Trophoblast cell (in vitro differentiated cells and primary cell): Measurements from ENCODE around the gene STOML3.

ENCODE experiments used
- DNase-seq, 2 donors: peaks; one replicate each; pipeline ENCODE4 v3.0.0-alpha.2; 2016
- H2AFZ ChIP-seq: 2 replicates; pipeline ENCODE4 v1.6.1; 2013; ENCODE audit warnings: low read length, moderate library complexity, mild to moderate bottlenecking; ENCODE audit not compliant: insufficient read depth, poor library complexity
- H2AK5ac ChIP-seq: 2 replicates; pipeline ENCODE4 v1.6.1; 2013; ENCODE audit warnings: mild to moderate bottlenecking, low read length
- H2BK120ac ChIP-seq: 2 replicates; pipeline ENCODE4 v1.6.1; 2013; ENCODE audit warnings: low read length, mild to moderate bottlenecking, moderate library complexity; ENCODE audit not compliant: insufficient read depth, poor library complexity
- H2BK12ac ChIP-seq: 2 replicates; pipeline ENCODE4 v1.6.1; 2013; ENCODE audit warnings: mild to moderate bottlenecking, low read length, moderate library complexity
- H2BK5ac ChIP-seq: 2 replicates; pipeline ENCODE4 v1.6.1; 2013; ENCODE audit warnings: low read length, low read depth, moderate library complexity, mild to moderate bottlenecking; ENCODE audit not compliant: poor library complexity
- H3K14ac ChIP-seq: 2 replicates; pipeline ENCODE4 v1.6.1; 2013; ENCODE audit warnings: mild to moderate bottlenecking, low read length
- H3K18ac ChIP-seq: 2 replicates; pipeline ENCODE4 v1.6.1; 2013; ENCODE audit warnings: mild to moderate bottlenecking, low read length
- H3K23ac ChIP-seq: 2 replicates; pipeline ENCODE4 v1.6.1; 2013; ENCODE audit warnings: low read length
- H3K27ac ChIP-seq: 2 replicates; pipeline ENCODE4 v1.5.1; 2013; ENCODE audit warnings: low read depth, mild to moderate bottlenecking, inconsistent platforms, low read length, moderate library complexity
- H3K27me3 ChIP-seq: 2 replicates; pipeline ENCODE4 v1.6.1; 2013; ENCODE audit warnings: inconsistent platforms, mild to moderate bottlenecking, low read length, moderate library complexity; ENCODE audit not compliant: insufficient read depth
- H3K36me3 ChIP-seq, 2 experiments: 1 replicate in 1 of 2; 2 replicates in 1 of 2; pipeline ENCODE4 v1.6.1; 2013; ENCODE audit warnings: low read length in 2 of 2, mild to moderate bottlenecking in 2 of 2, moderate library complexity in 1 of 2; ENCODE audit not compliant: insufficient read depth in 2 of 2, control insufficient read depth in 1 of 2
- H3K4ac ChIP-seq: 2 replicates; pipeline ENCODE4 v1.6.1; 2013; ENCODE audit warnings: low read depth, mild to moderate bottlenecking, low read length, moderate library complexity
- H3K4me1 ChIP-seq, 2 experiments: 1 replicate in 1 of 2; 2 replicates in 1 of 2; pipeline ENCODE4 v1.6.1; 2013; ENCODE audit warnings: low read length in 2 of 2, mild to moderate bottlenecking in 2 of 2, moderate library complexity in 1 of 2; ENCODE audit not compliant: insufficient read depth in 2 of 2, control insufficient read depth in 1 of 2
- H3K4me2 ChIP-seq: 2 replicates; pipeline ENCODE4 v1.6.1; 2013; ENCODE audit warnings: inconsistent platforms, mild to moderate bottlenecking, low read length, moderate library complexity
- H3K4me3 ChIP-seq: 2 replicates; pipeline ENCODE4 v1.5.1; 2013; ENCODE audit warnings: mild to moderate bottlenecking, low read depth, low read length, inconsistent platforms
- H3K79me1 ChIP-seq: one replicate; pipeline ENCODE4 v1.6.1; 2013; ENCODE audit warnings: low read length
- H3K79me2 ChIP-seq: 2 replicates; pipeline ENCODE4 v1.6.1; 2013; ENCODE audit warnings: low read length, mild to moderate bottlenecking; ENCODE audit not compliant: control insufficient read depth, insufficient read depth, poor library complexity
- H3K9ac ChIP-seq: 2 replicates; pipeline ENCODE4 v1.6.1; 2013; ENCODE audit warnings: mild to moderate bottlenecking, low read length
- H3K9me3 ChIP-seq: 2 replicates; pipeline ENCODE4 v1.6.1; 2013; ENCODE audit warnings: low read depth, mild to moderate bottlenecking, control low read depth, inconsistent platforms, low read length; ENCODE audit not compliant: insufficient read depth
- H4K12ac ChIP-seq: 2 replicates; pipeline ENCODE4 v1.6.1; 2013; ENCODE audit warnings: low read depth, mild to moderate bottlenecking, low read length, moderate library complexity
- H4K8ac ChIP-seq: 2 replicates; pipeline ENCODE4 v1.6.1; 2013; ENCODE audit warnings: low read depth, mild to moderate bottlenecking, low read length, moderate library complexity
- H4K91ac ChIP-seq: one replicate; pipeline ENCODE4 v1.6.1; 2013; ENCODE audit warnings: low read depth, mild to moderate bottlenecking, low read length, moderate library complexity
- WGBS: extraction: QIAGEN DNeasy Blood & Tissue Kit; methylation state at CpG from one replicate; pipeline ENCODE4 v1.1.7; 2013; ENCODE audit warnings: missing lambda C conversion rate; ENCODE audit not compliant: insufficient read length, insufficient coverage; ENCODE audit errors: extremely low coverage; 5-methylcytosine and 5-hydroxymethylcytosine counted together

Gene STOML3

DNA sequence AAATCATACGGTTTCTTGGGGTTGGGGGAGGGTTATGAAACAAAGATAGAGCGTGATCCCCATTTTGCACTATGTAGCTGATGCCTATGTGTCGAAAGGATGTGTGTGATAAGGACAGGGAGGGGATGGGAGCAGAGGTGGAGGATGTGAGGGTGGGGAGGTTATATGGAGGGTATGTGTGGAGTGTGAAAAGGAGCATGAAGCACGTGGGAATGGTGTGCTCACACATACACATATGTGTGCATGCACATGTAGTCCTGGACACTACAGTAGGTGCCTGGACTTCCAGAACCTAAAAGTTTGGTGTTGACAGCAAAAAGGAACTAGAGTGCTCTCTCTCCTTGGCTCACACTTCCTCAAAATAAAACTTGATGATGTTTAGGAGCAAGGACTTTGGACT, 25.4 kb downstream of the STOML3 start:
- H3K9me3 ChIP-seq = no peaks in the 10 kb centered on the region
- no peaks in the 10 kb centered on the region for H3K36me3 ChIP-seq
- no peak overlapping the region for H3K4me2 ChIP-seq
- H4K8ac ChIP-seq = no peak overlapping the region
- no CpG with 5 or more reads among the region's 4 CpGs for whole genome bisulfite sequencing
- no peak overlapping the region for H3K4me3 ChIP-seq
- H3K4me1 ChIP-seq = no peaks in the 10 kb centered on the region
- H3K14ac ChIP-seq = no peak overlapping the region
- H3K9ac ChIP-seq = no peak overlapping the region
- no peak overlapping the region for H2BK5ac ChIP-seq
- H3K27me3 ChIP-seq = no peaks in the 10 kb centered on the region
- no peak overlapping the region for H3K4ac ChIP-seq
- H3K79me1 ChIP-seq = no peaks in the 10 kb centered on the region
- no peaks in the 10 kb centered on the region for H3K79me2 ChIP-seq
- H4K91ac ChIP-seq = no peak overlapping the region
- no peak overlapping the region for H3K18ac ChIP-seq
- no peak overlapping the region for H3K27ac ChIP-seq
- H2BK120ac ChIP-seq = no peak overlapping the region
- H2BK12ac ChIP-seq = no peak overlapping the region
- no peak overlapping the region for H3K23ac ChIP-seq
- H2AFZ ChIP-seq = no peak overlapping the region
- no peak for DNase-seq
- no peak overlapping the region for H4K12ac ChIP-seq
- H2AK5ac ChIP-seq = no peak overlapping the region

DNA sequence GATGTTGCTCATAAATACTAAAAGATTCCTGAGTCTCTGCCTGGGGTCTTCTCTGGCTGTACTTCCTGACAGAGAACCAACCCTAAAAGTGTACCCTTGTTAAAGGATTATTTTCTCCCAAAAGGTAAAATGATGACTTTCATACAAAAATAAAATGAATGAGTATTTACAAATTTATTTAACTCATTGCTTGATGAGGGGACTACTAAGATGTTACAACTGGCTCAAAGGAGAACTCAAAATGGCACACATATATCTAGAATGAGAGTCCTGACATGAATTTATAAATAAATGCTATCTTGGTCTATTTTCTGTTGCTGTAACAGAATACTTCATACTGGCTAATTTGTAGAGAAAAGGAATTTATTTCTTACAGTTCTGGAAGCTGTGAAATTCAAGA, 30.5 kb downstream of the STOML3 start:
- no peaks in the 10 kb centered on the region for H3K79me1 ChIP-seq
- H3K27ac ChIP-seq = no peak overlapping the region
- no peak overlapping the region for H3K4me2 ChIP-seq
- no peak overlapping the region for H2AK5ac ChIP-seq
- no peak overlapping the region for H2BK5ac ChIP-seq
- no peaks in the 10 kb centered on the region for H3K4me1 ChIP-seq
- no peak overlapping the region for H3K9ac ChIP-seq
- no peak for DNase-seq
- no peaks in the 10 kb centered on the region for H3K79me2 ChIP-seq
- H3K27me3 ChIP-seq = no peaks in the 10 kb centered on the region
- H2BK120ac ChIP-seq = no peak overlapping the region
- H4K91ac ChIP-seq = no peak overlapping the region
- no peaks in the 10 kb centered on the region for H3K36me3 ChIP-seq
- H4K8ac ChIP-seq = no peak overlapping the region
- H3K4me3 ChIP-seq = no peak overlapping the region
- no peak overlapping the region for H3K23ac ChIP-seq
- no peak overlapping the region for H2AFZ ChIP-seq
- no peak overlapping the region for H3K4ac ChIP-seq
- no peak overlapping the region for H3K18ac ChIP-seq
- H2BK12ac ChIP-seq = no peak overlapping the region
- peaks cover 3% of the 10 kb centered on the region for H3K9me3 ChIP-seq
- H4K12ac ChIP-seq = no peak overlapping the region
- no peak overlapping the region for H3K14ac ChIP-seq

DNA sequence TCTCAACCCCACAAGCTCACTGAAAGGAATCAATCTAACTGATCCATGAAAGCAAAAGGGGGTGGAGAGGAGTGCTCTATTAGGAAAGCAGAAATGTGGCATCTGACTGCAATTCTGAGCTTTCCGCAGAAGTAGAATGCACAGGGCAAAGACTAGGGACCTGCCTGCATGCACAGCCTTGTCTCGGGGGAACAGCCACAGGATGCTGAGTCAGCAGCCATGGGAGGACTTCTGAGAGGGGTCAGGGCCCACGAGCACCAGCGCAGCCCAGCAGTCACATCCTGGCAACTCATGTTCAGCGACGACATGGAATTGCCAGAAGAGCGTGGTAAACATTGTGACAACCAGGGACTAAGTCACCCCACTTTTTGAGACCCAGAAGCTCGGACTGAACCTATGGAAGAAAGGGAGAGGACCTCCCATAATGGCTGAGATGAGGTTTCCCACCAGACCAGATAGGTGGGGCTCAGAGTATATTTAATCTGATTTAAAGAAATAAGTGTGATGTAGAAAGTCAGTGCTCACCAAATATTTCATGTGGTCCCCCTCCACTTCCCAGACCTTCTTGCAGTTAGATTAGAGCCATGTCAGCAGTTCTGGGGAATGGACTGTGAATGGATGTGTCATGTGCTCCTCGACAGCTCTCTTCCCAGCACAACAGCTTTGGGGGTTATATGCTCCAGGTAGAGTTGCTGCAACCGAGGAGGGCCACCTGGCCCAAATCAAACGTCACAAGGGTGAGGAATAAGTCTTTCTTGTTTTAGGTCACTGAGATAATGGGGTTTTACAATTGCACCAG, 32.6 kb downstream of the STOML3 start:
- WGBS = no CpG with 5 or more reads among the region's 11 CpGs
- H2AFZ ChIP-seq = no peak overlapping the region

DNA sequence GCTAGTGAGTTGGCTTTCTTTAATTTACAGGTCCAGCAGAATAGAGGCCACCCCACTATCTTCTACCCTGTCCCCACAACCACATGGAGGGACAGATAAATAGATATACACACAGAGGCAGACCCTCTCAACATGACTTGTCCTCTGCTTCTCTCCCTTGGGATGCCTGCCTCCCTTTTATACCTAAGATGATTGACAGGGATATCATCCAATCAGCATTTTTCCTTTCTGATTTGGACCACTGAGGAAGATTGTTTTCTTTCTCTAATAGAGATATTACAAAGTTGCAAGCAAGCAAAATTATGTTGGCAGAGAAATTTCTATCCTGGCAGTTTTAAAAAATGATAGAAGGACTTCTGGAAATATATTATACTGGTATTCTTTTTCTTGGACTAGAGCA, 35.8 kb downstream of the STOML3 start:
- Histone ChIP-seq H2AFZ (no peak overlapping the region), H3K4ac (no peak overlapping the region), H3K4me2 (no peak overlapping the region), H3K23ac (no peak overlapping the region), H3K18ac (no peak overlapping the region), H4K12ac (no peak overlapping the region), H3K9ac (no peak overlapping the region), H4K8ac (no peak overlapping the region), H3K14ac (no peak overlapping the region), H3K4me1 (no peaks in the 10 kb centered on the region), H3K79me2 (no peaks in the 10 kb centered on the region), H2BK12ac (no peak overlapping the region), H3K27me3 (no peaks in the 10 kb centered on the region), H3K36me3 (no peaks in the 10 kb centered on the region), H2AK5ac (no peak overlapping the region), H2BK5ac (no peak overlapping the region), H2BK120ac (no peak overlapping the region), H3K4me3 (no peak overlapping the region), H3K27ac (no peak overlapping the region), H4K91ac (no peak overlapping the region), H3K79me1 (no peaks in the 10 kb centered on the region), H3K9me3 (peaks cover 3% of the 10 kb centered on the region)
- no peak for DNase-seq

More for the DNA sequence above, 32.6 kb downstream of the STOML3 start:
- Histone ChIP-seq H2BK5ac (no peak overlapping the region), H3K27ac (no peak overlapping the region), H4K91ac (no peak overlapping the region), H3K27me3 (no peaks in the 10 kb centered on the region), H3K9ac (no peak overlapping the region), H2AK5ac (no peak overlapping the region), H3K79me2 (no peaks in the 10 kb centered on the region), H4K12ac (no peak overlapping the region), H3K4me2 (no peak overlapping the region), H3K4me1 (no peaks in the 10 kb centered on the region), H2BK12ac (no peak overlapping the region), H2BK120ac (no peak overlapping the region), H3K79me1 (no peaks in the 10 kb centered on the region), H3K9me3 (peaks cover 3% of the 10 kb centered on the region), H3K36me3 (no peaks in the 10 kb centered on the region), H3K14ac (no peak overlapping the region), H3K18ac (no peak overlapping the region), H3K23ac (no peak overlapping the region), H3K4me3 (no peak overlapping the region), H3K4ac (no peak overlapping the region), H4K8ac (no peak overlapping the region)
- no peak for DNase-seq
